Hepatocyte (in vitro differentiated cells): Measurements from ENCODE around the gene ZNF319. TPM values are rescaled to one million over a fixed set of nuclear protein-coding genes. Genes with fewer than 3 reads are reported as not detected.
A peak's percentile ranks its signal among the peaks of the same experiment; 100 is the strongest.

ENCODE experiments used
- DNase-seq: peaks from one replicate; pipeline ENCODE4 v3.0.0-alpha.2; 2016; ENCODE audit warnings: low spot score
- H2AFZ ChIP-seq: fragments of 200-600 bp; sonication (generic); 2 replicates; pipeline ENCODE4 v1.6.0; 2016; ENCODE audit warnings: antibody characterized with exemption, mild to moderate bottlenecking
- H3K27ac ChIP-seq: fragments of 200-600 bp; sonication (generic); 2 replicates; pipeline ENCODE4 v1.5.1; 2016; ENCODE audit warnings: mild to moderate bottlenecking
- H3K27me3 ChIP-seq: fragments of 200-600 bp; sonication (generic); 2 replicates; pipeline ENCODE4 v1.6.1; 2016
- H3K36me3 ChIP-seq: fragments of 200-600 bp; sonication (generic); replicated peaks from 2 replicates; pipeline ENCODE4 v1.5.1; 2016; ENCODE audit warnings: low read depth; ENCODE audit not compliant: insufficient read depth
- H3K4me1 ChIP-seq: fragments of 200-600 bp; sonication (generic); 2 replicates; pipeline ENCODE4 v1.5.1; 2016; ENCODE audit warnings: mild to moderate bottlenecking, moderate library complexity; ENCODE audit not compliant: insufficient read depth
- H3K4me2 ChIP-seq: fragments of 200-600 bp; sonication (generic); 2 replicates; pipeline ENCODE4 v1.6.0; 2016
- H3K4me3 ChIP-seq: fragments of 200-600 bp; sonication (generic); 2 replicates; pipeline ENCODE4 v1.5.1; 2016; ENCODE audit warnings: mild to moderate bottlenecking
- H3K79me2 ChIP-seq: fragments of 200-600 bp; sonication (generic); 2 replicates; pipeline ENCODE4 v1.6.0; 2017; ENCODE audit warnings: mild to moderate bottlenecking
- H3K9me2 ChIP-seq: fragments of 200-600 bp; sonication (generic); replicated peaks from 2 replicates; pipeline ENCODE4 v1.6.0; 2017; ENCODE audit warnings: mild to moderate bottlenecking; ENCODE audit not compliant: insufficient read depth
- H3K9me3 ChIP-seq: fragments of 200-600 bp; sonication (generic); 2 replicates; pipeline ENCODE4 v1.5.1; 2016; ENCODE audit warnings: low read depth, mild to moderate bottlenecking
- H4K20me1 ChIP-seq: fragments of 200-600 bp; sonication (generic); 2 replicates; pipeline ENCODE4 v1.6.0; 2016; ENCODE audit warnings: mild to moderate bottlenecking; ENCODE audit not compliant: insufficient read depth, poor library complexity, severe bottlenecking
- EZH2 ChIP-seq: fragments of 200-600 bp; sonication (generic); IDR thresholded peaks from 2 replicates; pipeline ENCODE4 v1.6.1; 2016; ENCODE audit warnings: antibody characterized with exemption, mild to moderate bottlenecking, borderline replicate concordance
- EZH2phosphoT487 ChIP-seq: fragments of 200-600 bp; sonication (generic); IDR thresholded peaks from one replicate; pipeline ENCODE4 v1.6.1; 2018; ENCODE audit warnings: antibody characterized with exemption, mild to moderate bottlenecking, low read depth, moderate library complexity; ENCODE audit not compliant: unreplicated experiment, severe bottlenecking
- WGBS: methylation state at CpG from one replicate; pipeline ENCODE4 v1.1.6; 2016; ENCODE audit warnings: low lambda C conversion rate; ENCODE audit errors: missing lambda C conversion rate; 5-methylcytosine and 5-hydroxymethylcytosine counted together
- polyA plus RNA-seq: library from polyadenylated mRNA; unstranded; fragments of >200 nt; fragmentation: Nextera tagmentation; extraction: Ambion mirVana; gene quantifications from 2 replicates; pipeline ENCODE4 v1.2.1, GENCODE V29; 2016
- total RNA-seq: library from RNA; depleted of rRNA; stranded (reverse); fragments of >200 nt; gene quantifications from 2 replicates; pipeline ENCODE4 v1.2.3, GENCODE V29; 2014
- TF ChIP-seq, protein P1 (sequence below): fragments of 200-600 bp; sonication (generic); IDR thresholded peaks from 2 replicates; pipeline ENCODE4 v1.5.1; 2016; ENCODE audit warnings: antibody characterized with exemption, mild to moderate bottlenecking; ENCODE audit not compliant: poor library complexity

The ZNF319 gene
- total and polyA plus RNA-seq, 2 experiments from 2014 or later: 5.3 to 8.3 TPM

DNA sequence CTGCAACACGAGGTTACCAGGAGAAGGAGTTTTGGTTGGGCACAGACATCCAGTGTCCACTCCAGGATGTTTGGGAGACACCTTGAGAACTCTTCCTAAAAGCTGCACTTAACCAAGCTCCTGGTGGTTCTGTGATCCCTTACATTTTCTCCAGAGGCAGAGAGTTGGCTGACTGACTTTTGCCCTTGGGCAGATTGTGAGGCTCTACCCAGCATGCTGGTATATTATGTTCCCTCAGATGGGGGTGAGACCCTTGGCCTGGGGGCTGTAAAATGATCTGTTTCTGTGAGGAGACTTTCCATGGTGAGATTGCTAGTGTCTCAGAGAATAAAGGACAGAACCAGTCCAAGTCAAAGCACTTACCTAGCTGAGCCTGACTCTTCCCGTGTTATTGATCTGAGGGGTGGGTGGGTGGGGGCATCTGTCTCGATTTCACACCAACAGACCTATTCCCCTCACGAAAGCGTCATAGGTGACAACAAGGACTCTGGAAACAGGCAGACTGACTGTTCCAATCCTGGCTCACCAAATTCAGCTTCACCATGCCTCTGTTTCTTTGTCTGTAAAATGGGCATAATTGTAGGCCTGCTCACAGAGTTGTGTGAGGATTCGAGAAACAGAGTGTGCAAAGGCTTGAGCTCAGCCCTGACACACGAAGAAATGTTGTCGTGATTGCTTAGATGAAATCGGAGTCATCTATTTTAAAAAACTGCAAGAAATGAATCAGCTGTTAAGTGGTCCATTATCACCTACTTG lies 12.9 kb upstream of the ZNF319 start:
- H3K4me2 ChIP-seq: no peak overlapping the region
- no peak for TF ChIP-seq EZH2phosphoT487
- TF ChIP-seq, protein P1, sequence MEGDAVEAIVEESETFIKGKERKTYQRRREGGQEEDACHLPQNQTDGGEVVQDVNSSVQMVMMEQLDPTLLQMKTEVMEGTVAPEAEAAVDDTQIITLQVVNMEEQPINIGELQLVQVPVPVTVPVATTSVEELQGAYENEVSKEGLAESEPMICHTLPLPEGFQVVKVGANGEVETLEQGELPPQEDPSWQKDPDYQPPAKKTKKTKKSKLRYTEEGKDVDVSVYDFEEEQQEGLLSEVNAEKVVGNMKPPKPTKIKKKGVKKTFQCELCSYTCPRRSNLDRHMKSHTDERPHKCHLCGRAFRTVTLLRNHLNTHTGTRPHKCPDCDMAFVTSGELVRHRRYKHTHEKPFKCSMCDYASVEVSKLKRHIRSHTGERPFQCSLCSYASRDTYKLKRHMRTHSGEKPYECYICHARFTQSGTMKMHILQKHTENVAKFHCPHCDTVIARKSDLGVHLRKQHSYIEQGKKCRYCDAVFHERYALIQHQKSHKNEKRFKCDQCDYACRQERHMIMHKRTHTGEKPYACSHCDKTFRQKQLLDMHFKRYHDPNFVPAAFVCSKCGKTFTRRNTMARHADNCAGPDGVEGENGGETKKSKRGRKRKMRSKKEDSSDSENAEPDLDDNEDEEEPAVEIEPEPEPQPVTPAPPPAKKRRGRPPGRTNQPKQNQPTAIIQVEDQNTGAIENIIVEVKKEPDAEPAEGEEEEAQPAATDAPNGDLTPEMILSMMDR: no peak
- TF ChIP-seq EZH2: no peak
- no peaks in the 10 kb centered on the region for H3K27me3 ChIP-seq
- no peak overlapping the region for H3K27ac ChIP-seq
- DNase-seq: no peak
- H3K79me2 ChIP-seq: no peaks in the 10 kb centered on the region
- H2AFZ ChIP-seq: no peak overlapping the region
- H3K4me3 ChIP-seq: no peak overlapping the region
- no peaks in the 10 kb centered on the region for H4K20me1 ChIP-seq
- WGBS: 86% methylated on average over 9 of the region's 9 CpGs
- no peaks in the 10 kb centered on the region for H3K4me1 ChIP-seq
- no peaks in the 10 kb centered on the region for H3K36me3 ChIP-seq
- H3K9me2 ChIP-seq: no peaks in the 10 kb centered on the region
- no peaks in the 10 kb centered on the region for H3K9me3 ChIP-seq

DNA sequence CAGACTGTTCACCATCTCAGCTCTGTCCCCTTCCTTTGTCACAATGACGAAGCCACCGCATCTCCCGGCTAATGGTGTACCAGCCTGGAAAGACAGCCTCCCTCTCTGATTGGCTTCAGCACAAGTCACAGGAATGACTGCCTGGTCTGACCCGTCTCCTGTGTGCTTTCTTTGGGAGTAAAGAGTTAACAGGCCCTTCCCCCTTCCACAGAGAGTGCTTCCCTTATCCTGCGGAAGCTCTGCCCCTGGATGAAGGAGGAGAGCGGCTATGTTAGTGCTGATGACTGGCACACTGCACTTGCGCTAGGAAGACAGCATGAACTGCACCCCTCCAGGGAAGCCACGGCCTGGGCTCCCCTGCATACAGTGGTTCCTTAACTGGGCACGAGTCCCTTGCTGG lies 12.0 kb upstream of the ZNF319 start:
- no peaks in the 10 kb centered on the region for H3K9me2 ChIP-seq
- no peaks in the 10 kb centered on the region for H3K79me2 ChIP-seq
- no peak overlapping the region for H2AFZ ChIP-seq
- no peaks in the 10 kb centered on the region for H3K9me3 ChIP-seq
- TF ChIP-seq EZH2phosphoT487: no peak
- TF ChIP-seq, protein P1: no peak
- TF ChIP-seq EZH2: no peak
- H3K4me2 ChIP-seq: no peak overlapping the region
- H3K36me3 ChIP-seq: no peaks in the 10 kb centered on the region
- H4K20me1 ChIP-seq: no peaks in the 10 kb centered on the region
- no peak overlapping the region for H3K4me3 ChIP-seq
- H3K27me3 ChIP-seq: no peaks in the 10 kb centered on the region
- WGBS: 61% methylated on average over 9 of the region's 9 CpGs
- H3K27ac ChIP-seq: no peak overlapping the region
- DNase-seq: no peak
- H3K4me1 ChIP-seq: no peaks in the 10 kb centered on the region

GRCh38 chr16:58011652-58012051 lies 11.2 kb upstream of the ZNF319 start:
- WGBS: 51% methylated on average over 3 of the region's 3 CpGs
- Histone ChIP-seq H3K9me2 (no peaks in the 10 kb centered on the region), H3K9me3 (no peaks in the 10 kb centered on the region), H4K20me1 (no peaks in the 10 kb centered on the region), H3K27me3 (no peaks in the 10 kb centered on the region), H3K4me1 (no peaks in the 10 kb centered on the region), H3K27ac (no peak overlapping the region), H2AFZ (no peak overlapping the region), H3K79me2 (no peaks in the 10 kb centered on the region), H3K36me3 (no peaks in the 10 kb centered on the region), H3K4me3 (no peak overlapping the region), H3K4me2 (no peak overlapping the region)
- DNase-seq: peak; percentile 52
- TF ChIP-seq EZH2phosphoT487: no peak
- no peak for TF ChIP-seq EZH2
- TF ChIP-seq, protein P1: no peak
